OCI-M1 (cell line): Measurements from ENCODE around the gene PHF21A.

Experiments
- DNase-seq: peaks from one replicate; lab custom pipeline; 2025; lab: John Stamatoyannopoulos, UW

PHF21A gene

DNA sequence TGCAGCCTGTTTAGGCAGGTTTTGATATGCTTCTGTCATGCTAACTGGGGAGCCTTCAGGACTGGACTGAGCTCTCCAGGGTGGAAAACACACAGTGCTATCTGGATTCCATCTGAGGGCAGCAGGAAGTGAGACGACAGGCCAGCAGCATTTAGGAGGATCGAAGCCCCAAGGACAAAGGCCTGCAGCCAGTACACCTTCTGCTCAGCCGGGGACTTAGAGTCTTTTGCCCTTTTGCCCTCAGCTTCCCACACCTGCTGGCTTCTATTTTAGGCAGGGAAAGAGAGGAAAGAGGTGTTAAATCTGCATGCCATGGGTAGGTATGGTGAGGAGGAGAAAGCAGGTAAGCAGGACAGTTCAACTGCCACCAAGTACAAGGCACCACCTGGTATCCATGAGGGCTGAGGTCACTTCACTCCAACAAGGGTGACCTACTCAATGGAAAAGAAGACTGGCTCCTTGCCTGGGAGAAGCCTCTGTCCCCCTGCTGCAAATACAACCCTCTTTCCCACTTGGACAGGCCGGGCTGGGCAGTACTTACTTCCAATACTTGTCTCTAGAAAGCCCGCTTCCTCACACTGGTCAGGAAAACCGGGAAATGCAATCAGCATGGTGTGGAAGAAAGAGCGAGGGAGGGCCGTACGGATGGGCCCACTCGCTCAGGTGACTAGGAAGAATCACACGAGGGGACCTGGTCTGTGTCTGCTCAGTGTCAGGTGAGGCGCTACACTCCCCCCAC is 186.5 kb downstream of the PHF21A start:
- DNase-seq, result no peak

DNA sequence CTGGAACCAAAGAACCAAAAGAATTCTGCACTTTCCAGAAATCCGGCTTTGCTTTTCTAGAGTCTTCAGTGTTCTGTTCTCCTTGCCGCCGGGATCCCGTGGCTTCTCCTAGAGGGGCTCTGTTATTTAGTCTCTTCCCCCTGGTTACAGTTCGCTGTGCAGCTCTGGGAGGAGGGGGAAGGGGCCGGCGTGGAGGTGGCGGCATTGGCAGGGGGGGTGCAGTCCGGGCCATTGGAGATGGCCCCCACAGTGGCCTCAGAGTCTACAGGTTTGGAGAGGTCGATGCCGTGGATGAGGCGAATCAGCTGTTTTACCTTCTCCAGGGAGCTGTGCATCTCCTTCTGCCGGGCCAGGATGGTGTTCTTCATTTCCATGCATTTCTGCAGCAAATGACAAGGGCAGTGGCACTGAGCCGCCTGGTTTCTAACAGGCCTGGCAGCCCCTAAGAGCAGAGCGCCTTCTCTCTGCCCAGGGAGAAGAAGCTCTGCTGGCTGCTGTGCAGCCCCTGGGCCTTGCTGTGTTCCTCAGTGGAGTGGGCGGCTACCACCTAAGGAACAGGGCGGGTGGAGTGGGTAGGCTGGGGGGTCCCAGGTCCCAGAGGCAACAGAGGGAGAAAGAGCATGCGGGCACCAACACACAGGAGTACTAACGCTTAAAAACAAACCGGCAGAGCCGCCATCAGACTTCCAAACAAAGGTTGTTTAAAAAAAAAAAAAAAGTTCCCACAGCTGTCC is 187.2 kb downstream of the PHF21A start:
- no peak for DNase-seq

DNA sequence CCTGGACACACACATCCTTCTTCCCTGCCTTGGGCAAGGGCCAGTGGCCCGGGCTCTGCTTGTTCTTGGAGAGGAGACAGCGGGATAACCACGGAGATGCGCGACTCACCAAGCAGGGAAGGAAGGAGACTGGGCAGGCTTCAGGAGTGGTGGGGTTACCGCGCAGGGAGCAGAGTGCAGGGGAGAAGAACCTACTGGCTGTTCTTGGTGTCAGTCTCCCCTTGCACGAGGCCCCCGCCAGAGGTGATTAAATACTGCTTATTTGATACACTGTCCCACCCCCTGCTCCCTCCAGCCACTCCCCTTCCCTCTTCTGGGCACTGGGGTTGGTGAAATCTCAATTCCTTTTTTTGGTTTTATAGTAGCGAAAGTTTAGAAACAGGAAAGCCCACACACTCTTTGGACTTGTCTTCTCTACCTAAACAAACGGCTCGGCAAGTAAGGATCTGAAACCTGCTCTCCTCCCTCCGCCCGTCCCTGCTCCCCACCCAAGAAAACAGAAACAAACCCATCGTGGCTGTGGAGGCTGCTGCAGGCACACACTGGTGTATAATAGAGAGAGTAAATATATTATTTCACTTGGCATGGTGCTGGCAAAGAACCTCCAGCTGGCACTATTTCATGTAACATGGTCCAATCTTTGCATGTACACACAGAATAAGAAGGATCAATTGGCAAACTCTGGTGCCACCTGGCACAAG is 188.0 kb downstream of the PHF21A start:
- no peak for DNase-seq

DNA sequence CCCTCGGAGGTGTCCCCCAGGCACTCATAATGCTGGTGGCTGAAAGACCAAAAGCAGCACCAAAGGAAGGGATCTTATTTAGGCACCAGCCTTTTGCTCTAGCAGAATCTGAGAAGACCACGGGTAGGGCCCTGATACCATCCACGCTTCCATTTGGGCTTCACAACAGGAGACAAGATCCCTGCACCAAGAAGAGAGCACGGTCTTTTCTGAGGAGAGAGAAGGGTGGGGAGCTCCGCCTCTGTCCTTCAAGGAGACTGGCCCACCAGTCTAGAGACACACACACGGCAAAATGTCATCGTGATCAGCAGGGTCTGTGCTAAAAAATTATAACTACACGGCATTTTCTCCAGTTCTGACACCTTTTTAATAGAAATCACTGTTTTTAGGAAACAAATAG is 189.0 kb downstream of the PHF21A start:
- DNase-seq, result no peak

DNA sequence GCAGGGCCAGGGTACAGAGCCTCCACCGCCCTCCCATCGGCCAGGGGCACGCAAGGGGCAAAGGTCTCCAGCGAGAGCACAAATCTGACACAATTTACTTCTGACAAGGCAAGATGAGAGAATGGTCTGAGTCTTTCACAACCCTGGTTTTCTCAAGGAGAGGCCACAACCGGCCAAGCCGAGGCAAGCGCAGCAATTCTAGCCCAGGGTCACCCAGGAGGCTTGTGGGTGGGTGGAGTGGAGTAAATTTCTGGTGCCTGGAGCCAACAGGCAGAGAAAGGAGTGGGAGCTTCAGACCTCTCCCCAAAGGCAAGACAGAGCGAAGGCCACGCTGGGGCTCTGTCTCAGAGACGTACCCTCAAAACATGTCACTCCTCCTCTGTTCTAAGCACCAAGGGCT is 189.5 kb downstream of the PHF21A start:
- DNase-seq, result no peak

DNA sequence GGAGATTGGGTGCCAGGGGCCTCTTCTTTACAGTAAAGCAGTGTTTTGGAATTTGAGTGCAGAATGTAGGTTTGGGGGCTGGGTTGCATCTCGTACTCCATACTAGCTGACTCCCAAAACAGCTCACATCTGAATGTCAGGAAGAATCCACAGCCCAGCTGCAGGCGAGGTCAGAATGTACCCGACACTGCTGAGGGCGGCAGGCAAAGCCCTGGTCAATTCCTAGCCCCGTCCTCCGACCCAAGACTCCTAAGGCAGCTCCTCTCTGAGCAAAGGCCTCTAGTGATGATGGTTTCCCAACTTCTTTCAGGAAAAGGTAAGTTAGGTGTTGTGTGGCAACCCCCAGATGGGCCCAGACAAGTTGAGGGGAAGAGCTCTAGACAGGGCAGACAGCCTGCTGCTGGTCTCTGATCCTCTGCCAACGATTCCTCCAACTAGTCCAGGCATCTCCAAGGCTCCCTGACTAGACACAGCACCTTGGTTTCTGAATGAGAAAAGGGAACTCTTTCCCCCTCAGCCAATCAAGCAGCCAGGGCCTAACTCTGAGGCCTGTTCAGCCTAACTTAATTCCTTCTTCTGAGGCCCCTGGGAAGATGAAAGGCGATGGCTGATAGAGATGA is 190.2 kb downstream of the PHF21A start:
- no peak for DNase-seq

DNA sequence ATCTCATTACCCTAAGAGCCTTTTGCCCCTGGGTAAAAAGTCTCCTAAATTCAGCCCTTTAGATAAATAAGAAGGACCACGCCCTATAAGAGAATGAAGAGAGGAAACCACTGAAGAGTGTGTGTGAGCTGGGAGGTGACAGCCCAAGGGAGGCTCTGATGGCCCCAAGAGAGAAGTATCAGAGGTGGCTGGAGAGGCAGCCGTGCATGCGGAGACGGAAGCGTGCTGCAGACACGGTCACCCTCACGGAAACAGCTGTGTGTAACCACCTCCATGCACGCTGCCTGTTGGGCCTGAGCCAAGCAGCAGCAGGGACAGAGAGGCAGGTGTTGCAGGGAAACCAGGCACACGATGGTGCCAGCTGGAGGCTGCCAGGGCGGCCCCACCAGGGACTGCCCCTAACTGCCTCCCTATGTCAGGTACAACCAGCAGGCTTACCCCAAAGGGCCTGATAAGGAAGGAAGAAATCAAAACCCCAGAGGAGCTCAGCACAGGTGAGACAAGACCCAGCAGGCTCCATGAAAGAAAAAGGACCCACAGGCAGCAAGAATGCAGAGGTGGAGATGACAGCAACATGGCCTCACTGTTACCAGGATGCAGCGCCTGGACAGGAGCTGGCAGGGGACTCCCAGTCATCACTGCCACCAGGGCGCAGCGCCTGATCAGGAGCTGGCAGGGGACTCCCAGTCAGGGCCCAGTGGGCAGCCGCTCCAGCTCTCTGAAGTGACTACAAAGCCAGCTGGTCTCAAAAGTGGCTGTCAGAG is 191.0 kb downstream of the PHF21A start:
- DNase-seq, result no peak

DNA sequence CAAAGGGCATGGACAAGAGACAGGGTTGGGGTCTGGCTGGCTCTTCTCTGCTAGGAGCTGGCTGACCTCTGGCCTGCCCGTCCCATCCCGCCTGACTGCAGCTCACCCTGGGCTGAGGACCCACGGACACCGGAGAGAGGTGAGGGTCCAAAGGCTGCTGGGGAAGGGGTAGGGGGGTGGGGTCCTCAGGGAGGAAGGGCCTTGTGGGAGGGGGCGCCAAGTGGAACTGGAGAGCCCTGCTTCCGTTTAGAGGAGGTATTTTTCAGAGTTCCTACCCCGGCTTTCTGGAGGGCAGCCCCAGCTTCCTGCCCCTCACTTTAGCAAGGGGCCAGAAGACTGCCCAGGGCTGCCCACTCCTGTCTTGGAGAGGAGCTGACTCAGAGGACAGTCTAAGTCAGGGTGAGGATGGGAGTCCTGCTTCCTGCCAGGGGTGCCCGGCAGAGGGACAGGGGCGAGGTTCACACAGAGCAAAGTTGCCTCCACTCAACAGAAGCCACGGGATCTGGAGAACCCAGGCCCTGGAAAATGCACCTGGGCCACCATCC is 191.7 kb downstream of the PHF21A start:
- DNase-seq, result no peak

DNA sequence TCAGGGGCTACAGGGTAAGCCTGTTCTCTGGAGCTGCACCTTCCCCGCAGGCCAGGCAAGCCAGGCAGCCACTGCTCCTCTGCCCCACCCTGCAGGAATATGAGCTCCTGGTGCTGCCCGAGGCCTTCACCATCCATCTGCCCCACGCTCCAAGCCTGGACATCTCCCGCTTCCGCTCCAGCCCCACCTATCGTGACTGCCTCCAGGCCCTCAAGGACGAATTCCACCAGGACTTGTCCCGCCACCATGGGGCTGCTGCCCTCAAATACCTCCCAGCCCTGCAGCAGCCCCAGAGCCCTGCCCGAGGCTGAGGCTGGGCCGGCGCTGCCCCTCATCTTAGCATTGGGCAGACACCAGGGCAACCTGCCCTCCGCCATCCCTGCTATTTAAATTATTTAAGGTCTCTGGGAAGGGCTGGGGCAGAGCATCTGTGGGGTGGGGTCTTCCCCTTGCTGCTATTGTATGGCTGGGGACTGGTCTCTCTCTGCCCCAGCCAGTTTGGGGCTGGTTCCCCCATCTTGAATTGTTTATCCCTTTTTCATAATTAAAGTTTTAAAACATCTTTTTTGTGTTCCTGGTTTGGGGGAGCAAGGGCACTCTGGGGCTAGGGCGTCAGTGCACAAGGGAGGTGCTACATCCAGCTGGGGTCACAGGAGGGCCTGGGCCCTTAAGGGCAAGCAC is 192.6 kb downstream of the PHF21A start:
- no peak for DNase-seq

DNA sequence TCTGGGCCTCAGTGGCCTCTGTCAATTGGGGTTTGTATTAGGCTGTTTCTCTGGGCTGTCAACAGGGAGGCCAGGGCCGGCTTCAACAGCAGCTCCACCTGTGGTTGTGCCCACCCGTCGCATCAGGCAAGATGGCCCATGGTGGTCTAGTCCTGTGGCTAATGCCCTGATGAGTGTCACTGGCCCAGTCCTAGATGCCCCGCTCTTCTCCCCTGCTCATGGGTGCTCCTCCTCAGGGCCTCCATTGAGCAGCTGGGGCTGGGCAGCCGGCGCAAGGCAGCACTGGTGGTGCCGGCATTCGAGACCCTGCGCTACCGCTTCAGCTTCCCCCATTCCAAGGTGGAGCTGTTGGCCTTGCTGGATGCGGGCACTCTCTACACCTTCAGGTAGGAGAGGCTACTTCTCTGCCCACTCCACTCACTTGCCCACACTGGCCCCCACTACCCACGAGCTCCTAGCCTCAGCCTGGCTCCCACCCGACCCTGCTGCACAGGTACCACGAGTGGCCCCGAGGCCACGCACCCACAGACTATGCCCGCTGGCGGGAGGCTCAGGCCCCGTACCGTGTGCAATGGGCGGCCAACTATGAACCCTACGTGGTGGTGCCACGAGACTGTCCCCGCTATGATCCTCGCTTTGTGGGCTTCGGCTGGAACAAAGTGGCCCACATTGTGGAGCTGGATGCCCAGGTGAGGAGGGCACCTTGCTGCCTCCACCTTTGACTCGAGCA is 193.4 kb downstream of the PHF21A start:
- DNase-seq, result no peak

DNA sequence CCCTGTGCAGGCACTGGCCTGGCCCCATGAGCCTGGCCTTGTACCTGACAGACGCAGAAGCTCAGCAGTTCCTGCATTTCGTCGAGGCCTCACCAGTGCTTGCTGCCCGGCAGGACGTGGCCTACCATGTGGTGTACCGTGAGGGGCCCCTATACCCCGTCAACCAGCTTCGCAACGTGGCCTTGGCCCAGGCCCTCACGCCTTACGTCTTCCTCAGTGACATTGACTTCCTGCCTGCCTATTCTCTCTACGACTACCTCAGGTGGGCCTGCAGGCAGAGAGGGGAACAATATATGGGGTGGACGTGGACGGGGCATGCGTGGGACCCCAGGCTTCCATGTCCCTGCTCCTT is 193.9 kb downstream of the PHF21A start:
- DNase-seq, result no peak

DNA sequence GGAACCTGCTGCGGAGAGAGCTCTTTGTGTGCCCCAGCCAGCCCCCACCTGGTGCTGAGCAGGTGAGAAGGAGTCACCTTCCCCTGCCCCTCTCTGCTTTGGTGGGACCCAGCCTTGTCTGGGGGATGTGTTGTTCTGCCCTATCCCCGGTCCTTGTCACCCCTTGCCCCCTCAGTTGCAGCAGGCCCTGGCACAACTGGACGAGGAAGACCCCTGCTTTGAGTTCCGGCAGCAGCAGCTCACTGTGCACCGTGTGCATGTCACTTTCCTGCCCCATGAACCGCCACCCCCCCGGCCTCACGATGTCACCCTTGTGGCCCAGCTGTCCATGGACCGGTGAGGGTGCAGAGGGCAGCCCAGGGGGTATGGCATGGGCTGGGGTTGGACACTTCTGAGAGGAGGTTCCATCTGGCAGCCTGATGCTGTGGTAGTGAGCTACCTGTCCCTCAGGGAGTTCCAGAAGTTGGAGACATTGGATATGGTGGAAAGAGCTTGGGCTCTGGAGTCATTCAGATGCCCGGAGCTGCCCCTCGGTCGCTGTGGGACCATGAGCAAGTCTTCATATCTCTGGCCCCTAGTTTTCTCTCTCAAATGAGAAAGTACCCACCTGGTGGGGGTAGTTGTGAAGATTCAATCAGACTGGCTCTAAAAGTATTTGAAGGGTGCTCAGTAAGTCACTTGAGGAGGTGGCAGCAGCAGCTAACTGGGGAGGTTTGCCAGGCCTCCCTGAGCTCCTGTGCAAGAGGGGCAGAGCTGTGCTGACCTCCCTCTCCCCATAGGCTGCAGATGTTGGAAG is 194.5 kb downstream of the PHF21A start:
- no peak for DNase-seq

DNA sequence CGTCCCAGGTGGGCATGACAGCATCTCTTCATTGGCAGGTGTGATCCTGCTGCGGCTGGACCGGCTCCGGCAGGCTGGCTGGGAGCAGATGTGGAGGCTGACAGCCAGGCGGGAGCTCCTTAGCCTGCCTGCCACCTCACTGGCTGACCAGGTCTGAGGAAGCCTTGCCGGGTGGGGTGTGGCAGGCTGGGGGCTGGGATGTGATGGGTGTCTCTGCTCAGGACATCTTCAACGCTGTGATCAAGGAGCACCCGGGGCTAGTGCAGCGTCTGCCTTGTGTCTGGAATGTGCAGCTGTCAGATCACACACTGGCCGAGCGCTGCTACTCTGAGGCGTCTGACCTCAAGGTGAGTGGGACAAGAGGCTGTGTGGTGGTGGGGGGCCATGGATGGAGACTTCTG is 195.3 kb downstream of the PHF21A start:
- no peak for DNase-seq

DNA sequence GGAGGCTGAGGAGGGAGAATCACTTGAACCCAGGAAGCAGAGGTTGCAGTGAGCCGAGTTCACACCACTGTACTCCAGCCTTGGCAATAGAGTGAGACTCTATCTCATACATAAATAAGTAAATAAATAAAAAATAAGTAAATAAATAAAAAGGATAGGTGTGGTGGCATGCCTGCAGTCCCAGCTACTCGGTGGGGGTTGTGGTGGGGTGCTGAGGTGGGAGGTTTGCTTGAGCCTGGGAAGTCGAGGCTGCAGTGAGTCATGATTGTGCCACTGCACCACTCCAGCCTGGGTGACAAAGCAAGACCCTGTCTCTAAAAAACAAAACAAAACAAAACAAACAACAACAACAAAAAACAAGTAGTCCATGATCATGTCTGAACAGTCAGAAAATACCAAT is 195.7 kb downstream of the PHF21A start:
- no peak for DNase-seq

DNA sequence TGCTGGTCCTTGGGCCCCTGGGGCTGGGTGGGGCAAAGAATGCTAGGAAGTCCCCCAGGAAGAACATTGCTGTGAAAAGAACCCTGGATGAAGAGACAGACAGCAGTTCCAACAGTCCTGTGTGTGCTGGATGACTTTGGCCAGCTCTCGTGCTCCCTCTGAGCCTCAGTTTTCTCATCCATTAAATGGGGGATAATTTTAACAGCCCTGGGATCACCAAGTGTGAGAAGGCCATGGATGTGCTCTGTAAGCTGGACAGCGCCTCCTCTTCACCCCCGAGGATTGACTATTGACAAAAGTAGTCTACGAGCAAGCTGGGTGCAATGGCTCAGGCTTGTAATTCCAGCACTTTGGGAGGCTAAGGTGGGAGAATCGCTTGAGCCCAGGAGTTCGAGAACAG is 196.3 kb downstream of the PHF21A start:
- DNase-seq, result no peak

DNA sequence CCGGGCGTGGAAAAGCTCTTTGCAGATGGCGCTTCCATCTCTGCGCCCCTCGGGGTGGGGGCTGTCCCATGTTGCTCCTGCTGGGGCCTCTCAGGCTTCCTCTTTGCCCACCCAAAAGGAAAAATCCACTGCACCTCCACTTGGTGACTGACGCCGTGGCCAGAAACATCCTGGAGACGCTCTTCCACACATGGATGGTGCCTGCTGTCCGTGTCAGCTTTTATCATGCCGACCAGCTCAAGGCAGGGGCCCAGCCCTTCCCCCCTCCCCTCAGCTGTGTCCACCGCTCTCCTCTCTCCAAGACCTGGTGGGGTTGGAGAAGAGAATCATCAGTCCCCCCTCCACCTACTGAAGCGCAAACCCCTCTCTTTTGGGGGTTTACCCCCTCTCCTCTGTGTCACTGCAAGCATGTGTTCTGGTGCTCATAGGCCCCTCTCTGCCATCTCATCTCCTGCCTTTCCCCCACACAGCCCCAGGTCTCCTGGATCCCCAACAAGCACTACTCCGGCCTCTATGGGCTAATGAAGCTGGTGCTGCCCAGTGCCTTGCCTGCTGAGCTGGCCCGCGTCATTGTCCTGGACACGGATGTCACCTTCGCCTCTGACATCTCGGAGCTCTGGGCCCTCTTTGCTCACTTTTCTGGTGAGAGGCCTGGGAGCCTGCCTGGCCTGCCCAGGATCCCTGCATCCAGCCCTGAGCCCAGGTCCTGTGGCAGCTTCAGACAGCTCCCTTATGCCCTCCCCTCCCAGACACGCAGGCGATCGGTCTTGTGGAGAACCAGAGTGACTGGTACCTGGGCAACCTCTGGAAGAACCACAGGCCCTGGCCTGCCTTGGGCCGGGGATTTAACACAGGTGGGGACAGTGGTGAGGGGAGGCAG is 197.0 kb downstream of the PHF21A start:
- DNase-seq, result no peak

DNA sequence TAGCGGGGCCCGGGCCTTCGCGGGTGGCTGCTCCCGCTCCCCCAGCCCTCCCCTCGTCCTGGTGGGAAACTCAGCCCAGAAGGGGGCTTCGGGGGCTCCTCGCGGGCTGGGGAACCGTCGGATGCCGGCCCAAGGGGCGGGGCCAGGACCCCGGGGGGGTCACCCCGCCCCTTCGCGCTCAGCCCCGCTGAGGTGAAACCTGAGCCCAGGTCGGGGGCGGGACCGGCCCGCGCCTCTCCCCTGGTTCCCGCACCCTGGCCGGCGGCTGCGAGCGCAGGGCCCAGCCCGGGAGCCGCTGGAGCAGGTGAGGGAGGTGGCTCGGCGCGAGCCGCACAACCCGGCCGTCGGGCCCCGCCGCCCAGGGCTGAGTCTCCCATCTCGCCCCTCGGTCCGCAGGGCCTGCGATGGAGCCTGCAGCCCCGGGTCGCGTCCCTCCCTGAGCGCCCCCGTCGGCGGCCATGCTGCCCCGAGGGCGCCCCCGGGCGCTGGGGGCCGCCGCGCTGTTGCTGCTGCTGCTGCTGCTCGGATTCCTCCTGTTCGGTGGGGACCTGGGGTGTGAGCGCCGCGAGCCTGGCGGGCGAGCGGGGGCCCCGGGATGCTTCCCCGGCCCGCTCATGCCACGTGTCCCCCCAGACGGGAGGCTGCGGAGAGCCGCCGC is 198.7 kb downstream of the PHF21A start, which contains the start of gene LARGE2:
Gene LARGE2, plus strand, starts transcription at position 232 of the 658 bp plus-strand sequence. Its CDS starts 227 bp downstream, at position 459.
- no peak for DNase-seq
